HG02870 (cell line): ENCODE results near the gene B2M.
"Not testable (repeated sequence)": the region's sequence is repeated elsewhere in the genome, so short reads cannot be mapped to it uniquely, and the experiment has no call there.

Experiments
- ATAC-seq: cut with Tn5 transposase; IDR thresholded peaks from one replicate; pipeline ENCODE4 v1.9.1; 2021; ENCODE audit warnings: mild to moderate bottlenecking, moderate library complexity; ENCODE audit not compliant: unreplicated experiment

The B2M gene

GRCh38 chr15:44711096-44711742 is at the start of gene B2M, which contains the start of gene PATL2:
Gene B2M, plus strand, starts transcription at chr15:44711517. Its CDS starts 30 bp downstream, at chr15:44711547.
Gene PATL2, minus strand, starts transcription at chr15:44711323. Its CDS starts 34,833 bp downstream, at chr15:44676490.
- ATAC-seq, result peak; percentile 83

- ATAC-seq, result no peak
Observed at GRCh38 chr15:44661576-44661975, 49.7 kb upstream of the B2M start.

- ATAC-seq, result peak; percentile 40
Observed at GRCh38 chr15:44662478-44663409, 48.6 kb upstream of the B2M start.

GRCh38 chr15:44663410-44664308 is 47.7 kb upstream of the B2M start, which contains the start of gene SPG11:
Gene SPG11, minus strand, starts transcription at chr15:44663662. Its CDS starts 15 bp downstream, at chr15:44663647.
- peak; percentile 66 for ATAC-seq

GRCh38 chr15:44666210-44667038 is 44.9 kb upstream of the B2M start:
- no peak for ATAC-seq

GRCh38 chr15:44667039-44667360 is 44.3 kb upstream of the B2M start:
- no peak for ATAC-seq

- no peak for ATAC-seq
Observed at GRCh38 chr15:44668921-44669320, 42.4 kb upstream of the B2M start.

GRCh38 chr15:44670087-44670950 is 41.0 kb upstream of the B2M start:
- ATAC-seq, result no peak

GRCh38 chr15:44673639-44674038 is 37.7 kb upstream of the B2M start:
- no peak for ATAC-seq

- no peak for ATAC-seq
Observed at GRCh38 chr15:44675911-44676310, 35.4 kb upstream of the B2M start.

GRCh38 chr15:44676676-44677075 is 34.6 kb upstream of the B2M start:
- ATAC-seq, result no peak

GRCh38 chr15:44682211-44682610 is 29.1 kb upstream of the B2M start:
- no peak for ATAC-seq

- ATAC-seq, result not testable (repeated sequence)
Observed at GRCh38 chr15:44682809-44683682, 28.3 kb upstream of the B2M start.

- ATAC-seq, result not testable (repeated sequence)
Observed at GRCh38 chr15:44689318-44689717, 22.0 kb upstream of the B2M start.

GRCh38 chr15:44690245-44690644 is 21.1 kb upstream of the B2M start:
- ATAC-seq, result not testable (repeated sequence)

- ATAC-seq, result no peak
Observed at GRCh38 chr15:44692659-44693058, 18.7 kb upstream of the B2M start.

- ATAC-seq, result no peak
Observed at GRCh38 chr15:44694416-44694815, 16.9 kb upstream of the B2M start.

- no peak for ATAC-seq
Observed at GRCh38 chr15:44695294-44695693, 16.0 kb upstream of the B2M start.
